HG02970 (cell line): Measurements from ENCODE around the gene ZNF433.
"Not testable (repeated sequence)": the region's sequence is repeated elsewhere in the genome, so short reads cannot be mapped to it uniquely, and the experiment has no call there.

Source experiments
- ATAC-seq: cut with Tn5 transposase; IDR thresholded peaks from one replicate; pipeline ENCODE4 v1.9.1; 2021; ENCODE audit warnings: mild to moderate bottlenecking, moderate library complexity, moderate number of reproducible peaks; ENCODE audit not compliant: unreplicated experiment, low FRiP score

ZNF433 gene

DNA sequence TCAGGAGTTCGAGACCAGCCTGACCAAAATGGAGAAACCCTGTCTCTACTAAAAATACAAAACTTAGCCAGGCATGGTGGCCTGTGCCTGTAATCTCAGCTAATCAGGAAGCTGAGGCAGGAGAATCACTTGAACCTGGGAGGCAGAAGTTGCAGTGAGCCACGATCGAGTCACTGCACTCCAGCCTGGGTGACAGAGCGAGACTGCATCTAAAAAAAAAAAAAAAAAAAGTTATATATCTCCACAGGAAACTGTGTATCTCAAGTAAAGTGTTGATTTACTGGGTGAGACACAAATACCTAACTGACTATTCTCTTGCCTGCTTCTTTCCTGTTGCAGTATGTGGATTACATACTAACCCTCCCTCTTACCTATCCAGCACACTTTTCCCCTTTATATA, 43.6 kb downstream of the ZNF433 start:
- ATAC-seq: not testable (repeated sequence)

DNA sequence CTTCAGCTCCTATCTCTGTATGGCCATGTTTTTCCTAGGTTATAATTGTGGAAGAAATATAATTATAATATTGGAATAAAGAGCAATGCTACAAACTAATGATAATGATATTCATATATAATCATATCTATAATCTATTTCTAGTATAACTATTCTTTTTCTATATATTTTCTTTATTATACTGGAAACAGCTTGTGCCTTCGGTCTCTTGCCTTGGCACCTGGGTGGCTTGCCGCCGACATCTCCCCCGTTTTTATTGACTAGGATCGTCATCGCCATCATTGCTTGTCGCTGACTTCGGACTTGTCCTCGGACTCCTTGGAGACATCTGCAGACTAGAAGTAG, 46.4 kb downstream of the ZNF433 start:
- ATAC-seq: no peak

DNA sequence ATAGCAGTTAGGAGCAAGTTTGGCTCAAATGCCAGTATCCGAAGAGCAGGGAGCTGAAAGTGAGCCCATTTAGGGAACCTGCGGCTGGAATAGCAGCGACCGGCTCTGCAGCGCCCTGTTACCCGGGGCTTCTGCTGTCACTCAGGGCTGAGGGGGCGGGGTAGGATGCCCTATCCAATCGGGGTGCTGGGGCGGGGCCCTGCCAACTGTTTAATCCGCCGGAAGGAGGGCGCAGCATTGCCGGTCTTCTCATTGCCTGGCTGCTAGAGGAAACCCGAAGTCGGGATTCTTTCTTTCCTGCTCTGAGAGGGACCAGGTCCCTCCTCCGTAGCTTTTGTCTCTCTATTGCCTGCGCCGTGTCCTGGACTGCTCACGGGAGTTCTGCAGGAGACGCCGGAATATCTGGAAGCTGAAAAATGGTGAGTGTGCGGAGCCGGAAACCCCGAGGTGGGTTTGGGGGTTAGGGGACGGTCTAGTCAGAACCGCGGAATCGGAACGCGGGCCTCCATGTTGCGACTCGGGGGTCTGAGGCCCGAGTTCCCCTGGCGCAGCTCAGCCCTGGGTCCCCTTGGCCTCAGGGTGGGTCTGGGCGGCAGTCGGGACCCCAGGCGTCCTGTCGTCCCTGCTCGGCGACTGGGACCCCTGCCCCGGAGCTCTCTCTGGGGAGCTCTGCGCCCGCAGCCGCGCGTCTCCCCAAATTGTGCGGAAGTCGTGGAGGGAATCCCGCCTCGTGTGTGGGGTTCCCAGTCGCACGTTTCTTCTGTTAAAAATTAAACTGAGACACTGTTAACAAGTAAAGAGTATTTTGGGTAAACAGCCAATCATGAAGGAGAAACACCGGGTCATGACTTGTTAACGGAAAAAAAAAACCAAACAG, 47.8 kb downstream of the ZNF433 start:
- peak; percentile 64 for ATAC-seq

DNA sequence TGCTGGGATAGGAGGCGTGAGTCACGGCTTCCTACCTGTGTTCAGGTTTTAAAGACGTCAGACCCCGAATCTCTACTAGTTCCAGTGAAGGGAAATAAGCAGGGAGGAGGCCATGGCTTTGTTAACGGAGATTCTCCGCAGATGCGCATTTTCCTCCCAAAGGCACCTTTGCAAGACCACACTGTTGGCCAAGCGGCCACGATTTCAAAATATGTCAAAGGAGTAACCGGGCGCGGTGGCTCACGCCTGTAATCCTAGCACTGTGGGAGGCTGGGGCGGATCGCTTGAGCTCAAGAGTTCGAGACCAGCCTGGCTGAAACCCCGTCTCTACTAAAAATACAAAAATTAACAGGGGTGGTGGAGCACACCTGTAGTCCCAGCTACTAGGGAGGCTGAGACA, 48.7 kb downstream of the ZNF433 start:
- no peak for ATAC-seq

DNA sequence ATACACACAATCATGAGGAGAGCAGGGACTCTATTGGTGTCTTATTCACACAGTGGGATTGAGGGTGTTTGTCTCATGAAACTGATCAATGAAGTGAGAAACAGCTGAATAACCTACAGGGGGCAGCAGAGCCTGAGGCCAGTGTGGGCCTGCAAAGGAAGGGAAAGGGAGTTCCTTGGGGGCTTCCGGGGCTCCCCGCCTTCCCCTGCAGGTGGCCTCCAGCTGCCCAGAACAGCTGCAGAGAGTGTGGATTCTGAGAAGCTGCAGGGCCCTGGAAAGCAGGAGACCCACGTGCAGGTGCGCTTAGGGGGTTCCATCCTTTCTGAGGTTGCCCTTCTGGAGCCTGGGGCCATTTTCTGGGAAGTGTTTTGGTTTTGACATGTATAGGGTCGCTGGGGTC, 50.5 kb downstream of the ZNF433 start:
- ATAC-seq: no peak

DNA sequence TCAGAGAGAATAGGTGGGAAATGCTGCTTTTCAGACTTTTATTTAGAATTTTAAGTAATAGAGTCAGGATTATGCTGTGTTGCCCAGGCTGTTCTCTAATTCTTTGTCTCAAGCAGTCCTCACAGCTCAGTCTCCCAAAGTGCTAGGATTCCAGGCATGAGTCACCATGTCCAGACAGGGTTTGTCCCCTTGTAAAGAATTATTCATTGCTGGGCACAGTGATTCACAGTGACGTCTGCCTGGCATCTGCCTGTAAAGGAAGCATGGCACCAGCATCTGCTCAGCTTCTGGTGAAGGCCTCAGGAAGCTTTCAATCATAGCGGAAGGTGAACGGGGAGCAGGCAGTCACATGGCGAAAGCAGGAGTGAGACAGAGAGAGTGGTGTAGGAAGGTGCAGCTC, 53.0 kb downstream of the ZNF433 start:
- ATAC-seq: no peak

DNA sequence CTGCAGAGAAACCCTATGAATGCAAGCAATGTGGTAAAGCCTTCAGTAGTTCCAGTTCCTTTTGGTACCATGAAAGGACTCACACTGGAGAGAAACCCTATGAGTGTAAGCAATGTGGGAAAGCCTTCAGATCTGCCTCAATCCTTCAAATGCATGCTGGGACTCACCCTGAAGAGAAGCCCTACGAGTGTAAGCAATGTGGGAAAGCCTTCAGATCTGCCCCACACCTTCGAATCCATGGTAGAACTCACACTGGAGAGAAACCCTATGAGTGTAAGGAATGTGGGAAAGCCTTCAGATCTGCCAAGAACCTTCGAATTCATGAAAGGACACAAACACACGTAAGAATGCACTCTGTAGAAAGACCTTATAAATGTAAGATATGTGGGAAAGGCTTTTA, 56.0 kb downstream of the ZNF433 start:
- ATAC-seq: no peak

DNA sequence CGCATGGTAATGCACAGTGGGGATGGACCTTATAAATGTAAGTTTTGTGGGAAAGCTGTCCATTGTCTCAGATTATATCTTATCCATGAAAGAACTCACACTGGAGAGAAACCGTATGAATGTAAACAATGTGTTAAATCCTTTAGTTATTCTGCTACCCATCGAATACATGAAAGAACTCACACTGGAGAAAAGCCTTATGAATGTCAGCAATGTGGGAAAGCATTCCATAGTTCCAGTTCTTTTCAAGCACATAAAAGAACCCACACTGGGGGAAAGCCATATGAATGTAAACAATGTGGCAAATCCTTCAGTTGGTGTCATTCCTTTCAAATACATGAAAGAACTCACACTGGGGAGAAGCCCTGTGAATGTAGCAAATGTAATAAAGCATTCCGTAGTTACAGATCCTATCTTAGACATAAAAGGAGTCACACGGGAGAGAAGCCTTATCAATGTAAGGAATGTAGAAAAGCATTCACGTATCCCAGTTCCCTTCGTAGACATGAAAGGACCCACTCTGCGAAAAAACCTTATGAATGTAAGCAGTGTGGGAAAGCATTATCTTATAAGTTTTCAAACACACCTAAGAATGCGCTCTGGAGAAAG, 56.9 kb downstream of the ZNF433 start:
- no peak for ATAC-seq

DNA sequence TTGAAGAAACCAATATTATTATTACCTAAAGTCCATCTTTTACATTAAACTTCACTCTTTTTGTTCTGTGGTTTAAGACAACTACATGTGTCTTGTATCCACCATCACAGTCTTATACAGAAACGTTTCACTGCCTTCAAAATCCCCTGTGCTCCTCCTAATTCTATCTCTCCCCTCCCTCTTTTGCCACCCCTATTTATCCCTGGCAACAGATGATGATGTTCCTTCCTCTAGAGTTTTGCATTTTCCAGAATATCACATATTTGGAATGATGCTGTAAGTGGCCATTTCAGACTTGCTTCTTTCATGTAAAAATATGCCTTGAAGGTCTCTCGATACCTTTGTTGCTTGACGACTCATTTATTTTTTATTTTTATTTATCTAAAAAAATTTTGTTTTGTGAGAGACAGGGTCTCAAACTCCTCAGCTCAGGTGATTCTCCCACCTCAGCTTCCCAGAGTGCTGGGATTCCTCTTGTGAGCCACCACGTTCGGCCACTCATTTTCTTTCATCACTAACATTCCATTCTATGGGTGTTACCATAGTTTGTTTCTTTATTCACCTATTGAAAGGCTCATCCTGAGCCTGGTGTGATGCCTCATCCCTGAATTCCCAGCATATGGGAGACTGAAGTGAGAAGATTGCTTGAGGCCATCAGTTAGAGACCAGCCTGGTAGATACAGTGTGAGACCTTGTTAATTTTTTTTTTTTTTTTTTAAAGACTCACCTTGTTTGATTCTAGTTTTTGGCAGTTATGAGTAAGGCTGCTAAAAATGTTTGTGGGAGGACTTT, 62.3 kb downstream of the ZNF433 start:
- no peak for ATAC-seq

DNA sequence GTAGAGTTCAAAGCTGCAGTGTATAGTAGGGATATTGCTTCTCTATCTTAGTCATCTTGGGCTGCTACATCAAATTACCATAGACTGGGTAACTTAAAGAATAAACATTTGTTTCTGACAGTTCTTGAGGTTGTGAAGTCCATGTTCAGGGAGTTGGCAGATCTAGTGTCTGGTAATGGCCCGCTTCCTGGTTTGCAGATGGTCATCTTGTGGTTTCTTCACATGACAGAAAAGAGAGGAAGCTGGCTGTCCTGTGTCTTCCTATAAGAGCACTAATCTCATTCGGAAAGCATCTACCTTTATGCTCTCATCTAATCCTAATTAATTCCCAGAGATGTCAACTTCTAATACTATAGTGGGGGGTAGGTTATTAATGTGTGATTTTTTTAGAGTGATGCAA, 64.4 kb downstream of the ZNF433 start:
- ATAC-seq: no peak

DNA sequence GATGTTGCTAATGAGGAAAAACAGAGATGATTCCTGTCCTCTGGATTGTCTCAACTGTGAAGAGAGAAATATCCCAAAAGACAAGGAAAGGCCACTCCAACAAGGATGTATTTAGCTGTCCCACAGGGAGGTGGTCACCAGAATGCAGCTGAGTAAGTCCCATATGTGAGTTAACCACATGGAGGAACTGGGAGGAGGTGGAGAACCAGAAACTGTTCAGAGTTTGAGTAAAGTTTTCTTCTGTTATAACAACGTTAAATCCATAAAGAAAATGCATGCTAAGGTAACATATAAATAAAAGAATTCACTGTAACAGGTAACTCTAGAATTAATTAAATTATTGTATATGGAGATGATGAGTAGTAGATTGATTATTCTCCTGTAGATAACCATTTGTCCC, 65.3 kb downstream of the ZNF433 start:
- no peak for ATAC-seq

DNA sequence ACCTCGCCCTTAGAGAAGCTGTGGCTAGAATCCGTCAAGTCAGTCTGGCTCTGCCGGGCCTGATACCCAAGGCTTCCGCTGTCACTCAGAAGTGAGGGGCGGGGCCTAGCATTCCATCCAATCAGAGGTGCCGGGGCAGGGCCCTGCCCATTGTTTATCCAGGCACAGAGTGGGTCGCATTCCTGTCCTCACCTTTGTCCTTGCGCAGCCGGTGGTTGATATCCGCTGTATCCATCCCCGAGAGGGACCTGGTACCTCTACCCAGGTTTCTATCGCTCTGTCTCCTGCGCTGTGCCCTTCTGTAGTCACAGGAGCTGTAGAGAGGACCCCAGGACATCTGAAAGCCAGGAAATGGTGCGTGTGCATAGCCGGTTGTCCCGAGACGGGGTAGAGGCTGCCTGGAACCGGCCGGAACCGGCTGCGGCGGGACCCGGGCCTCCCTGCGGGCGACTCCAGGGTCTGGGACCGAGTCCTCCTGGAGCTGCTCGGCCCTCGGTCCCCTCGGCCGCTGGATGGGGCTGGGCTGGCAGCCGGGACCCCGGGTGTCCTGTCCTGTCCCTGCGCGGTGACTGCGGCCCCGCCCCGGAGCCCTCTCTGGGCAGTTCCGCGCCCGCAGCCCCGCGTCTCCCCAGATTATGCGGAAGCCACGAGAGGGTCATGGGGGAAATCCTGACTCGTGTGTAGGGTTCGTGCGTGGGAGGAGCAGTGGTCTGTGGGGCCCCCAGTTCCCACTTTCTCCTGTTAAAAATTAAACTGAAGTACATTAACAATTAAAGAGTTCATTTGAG, 70.4 kb downstream of the ZNF433 start, which contains the start of gene ZNF763:
Gene ZNF763, plus strand, starts transcription at position 183 of the 788 bp plus-strand sequence. Its CDS starts 169 bp downstream, at position 352.
- peak; percentile 75 for ATAC-seq
